Activated CD4-positive, alpha-beta T cell treated with anti-CD3 and anti-CD28 coated beads for 48 hours (primary cell): ENCODE measurements around the gene IRF7.
"Not testable (repeated sequence)": the region's sequence is repeated elsewhere in the genome, so short reads cannot be mapped to it uniquely, and the experiment has no call there.

Experiments used
- DNase-seq: peaks from one replicate; pipeline ENCODE4 v3.0.0-alpha.2; 2020

IRF7 gene

DNA sequence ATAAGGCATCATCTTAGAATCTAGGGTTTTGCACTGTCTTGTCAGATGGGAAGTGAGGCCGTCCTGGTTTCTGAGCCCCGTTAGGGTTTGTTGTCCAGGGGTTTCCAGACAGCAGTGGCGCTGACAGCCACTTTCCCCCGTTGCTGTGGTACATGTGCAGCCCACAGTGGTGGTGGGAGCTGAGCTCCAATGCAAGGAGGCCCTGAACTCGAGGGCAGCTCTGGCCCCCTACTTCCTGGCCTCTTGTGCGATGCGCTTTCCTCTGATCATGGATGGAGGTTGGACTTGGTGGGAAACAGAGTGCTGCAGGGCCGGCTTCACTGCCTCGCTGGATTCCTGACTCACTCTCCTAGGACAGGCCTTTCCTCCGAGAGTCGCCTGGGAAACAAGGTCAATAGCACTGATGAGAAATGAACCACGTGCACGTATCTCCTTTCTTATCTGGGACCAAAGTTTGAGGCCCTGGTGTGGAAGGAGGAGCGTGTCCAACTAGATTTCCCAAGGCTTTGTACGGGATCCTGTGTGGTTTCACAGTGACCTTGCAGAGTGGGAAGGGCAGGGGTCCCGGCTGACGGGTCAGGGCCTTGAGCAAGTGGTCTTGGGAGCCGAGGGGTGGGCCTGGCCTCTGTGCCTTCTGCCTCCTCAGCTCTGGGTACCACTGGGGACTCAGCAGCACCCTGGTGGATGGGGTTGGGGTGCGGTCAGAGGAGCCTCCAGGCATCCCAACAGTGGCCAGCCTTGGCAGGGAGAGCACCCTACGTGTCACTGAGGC is 35.7 kb downstream of the IRF7 start:
- DNase-seq: no peak

DNA sequence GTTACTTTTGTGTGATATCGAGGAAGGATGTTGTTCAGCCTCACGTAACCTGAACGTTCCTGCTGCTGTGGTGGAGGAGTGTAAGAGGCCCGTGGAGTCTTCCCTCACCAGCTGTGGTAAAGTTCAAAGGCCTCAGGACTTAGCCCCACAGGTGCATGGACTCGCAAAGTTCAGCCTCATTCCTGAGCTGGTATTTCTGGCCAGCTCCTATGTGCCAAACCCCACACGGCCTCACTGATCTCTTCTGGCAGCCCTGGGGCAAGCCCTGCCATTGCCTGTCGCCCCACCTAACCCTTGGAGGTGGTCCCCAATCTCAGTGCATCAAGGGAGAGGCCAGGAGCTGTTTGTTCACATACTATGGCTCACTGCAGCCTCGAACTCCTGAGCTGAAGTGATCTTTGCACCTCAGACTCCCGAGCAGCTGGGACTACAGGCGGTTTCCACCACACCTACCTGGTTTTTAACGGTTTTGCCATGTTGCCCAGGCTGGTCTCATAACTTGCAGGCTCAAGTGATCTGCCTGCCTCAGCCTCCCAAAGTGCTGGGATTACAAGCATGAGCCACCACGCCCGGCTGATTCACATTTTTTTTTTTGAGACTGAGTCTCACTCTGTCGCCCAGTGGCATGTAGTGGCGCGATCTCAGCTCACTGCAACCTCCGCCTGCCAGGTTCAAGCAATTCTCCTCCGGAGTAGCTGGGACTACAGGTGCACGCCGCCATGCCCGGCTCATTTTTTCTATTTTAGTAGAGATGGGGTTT is 37.3 kb downstream of the IRF7 start:
- no peak for DNase-seq

GRCh38 chr11:577611-577894 is 38.2 kb downstream of the IRF7 start:
- DNase-seq: no peak

GRCh38 chr11:576811-577610 is 38.7 kb downstream of the IRF7 start:
- no peak for DNase-seq

DNA sequence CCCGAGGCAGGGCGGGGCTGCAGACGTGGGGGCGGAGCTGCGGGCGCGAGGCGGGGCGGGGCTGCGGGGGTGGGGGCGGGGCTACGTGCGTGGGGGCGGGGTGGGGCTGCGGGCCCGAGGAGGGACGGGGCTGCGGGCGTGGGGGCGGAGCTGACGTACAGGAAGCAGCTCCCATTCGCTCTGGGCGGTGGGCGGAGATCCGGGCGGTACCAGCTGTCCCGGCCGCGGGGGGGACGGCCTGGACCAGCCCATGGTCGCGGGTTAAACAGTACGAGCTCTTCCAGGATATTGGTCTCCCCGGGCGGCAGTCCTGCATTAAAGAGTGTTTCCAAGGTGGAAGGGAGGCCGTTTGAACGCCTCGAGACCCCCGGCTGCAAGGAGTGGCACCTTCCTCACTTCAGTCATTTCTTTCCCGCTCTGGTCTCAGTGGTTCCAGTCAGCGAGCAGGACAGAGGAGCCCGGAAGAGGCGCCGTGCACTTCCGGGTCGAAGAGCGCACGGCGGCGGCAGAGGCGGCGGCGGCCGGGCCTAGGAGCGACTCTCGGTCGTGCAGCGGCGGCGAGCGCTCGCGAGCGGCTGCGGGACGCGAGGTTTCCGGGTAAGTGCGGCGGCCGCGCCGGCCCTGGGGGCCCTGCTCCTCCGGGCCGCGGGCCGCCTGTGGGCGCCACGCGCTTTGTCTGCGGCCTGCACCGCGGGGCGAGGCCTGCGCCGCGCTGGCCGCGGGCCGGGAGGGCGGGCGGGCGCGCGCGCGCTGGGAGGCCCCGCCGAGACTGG is 39.6 kb downstream of the IRF7 start, which contains the start of gene PHRF1:
Gene PHRF1, plus strand, starts transcription at position 475 of the 773 bp plus-strand sequence. CDS start 5,043 bp downstream, outside the sequence.
- peak; percentile 96 for DNase-seq

DNA sequence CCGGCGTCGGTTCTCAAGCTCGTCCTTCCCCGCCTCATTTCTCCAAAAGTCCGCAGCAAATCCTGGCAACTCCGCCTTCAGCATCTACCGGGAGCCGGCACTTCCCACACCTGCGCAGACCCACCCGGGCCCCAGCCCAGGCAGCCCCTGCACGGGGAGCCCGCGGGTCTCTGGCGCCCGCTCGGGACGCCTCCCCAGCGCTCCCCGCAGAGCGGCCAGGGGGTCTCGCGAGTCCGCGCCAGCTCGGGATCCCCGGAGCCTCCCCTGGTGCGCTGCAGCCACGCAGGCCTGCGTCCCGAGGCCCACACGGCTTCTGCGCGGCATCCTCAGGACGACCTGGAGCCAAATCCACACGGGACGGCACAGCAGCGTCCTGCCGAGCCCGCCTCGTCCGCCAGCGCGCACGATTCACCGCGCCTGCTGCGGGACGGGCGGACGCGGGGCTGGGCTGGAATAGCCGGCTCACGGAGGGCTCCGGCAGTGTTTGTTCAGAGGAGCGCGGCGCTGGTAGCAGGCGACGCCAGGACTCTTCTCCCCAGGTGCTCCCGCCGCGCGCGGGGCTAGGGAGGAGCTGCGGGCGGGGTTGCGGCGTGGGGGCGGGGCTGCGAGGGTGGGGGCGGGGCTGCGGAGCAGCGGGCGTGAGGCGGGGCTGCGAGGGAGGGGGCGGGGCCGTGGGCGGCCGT is 40.3 kb downstream of the IRF7 start:
- DNase-seq: no peak

- DNase-seq: no peak
These were observed 41.0 kb downstream of the IRF7 start for GRCh38 chr11:574632-575312.

DNA sequence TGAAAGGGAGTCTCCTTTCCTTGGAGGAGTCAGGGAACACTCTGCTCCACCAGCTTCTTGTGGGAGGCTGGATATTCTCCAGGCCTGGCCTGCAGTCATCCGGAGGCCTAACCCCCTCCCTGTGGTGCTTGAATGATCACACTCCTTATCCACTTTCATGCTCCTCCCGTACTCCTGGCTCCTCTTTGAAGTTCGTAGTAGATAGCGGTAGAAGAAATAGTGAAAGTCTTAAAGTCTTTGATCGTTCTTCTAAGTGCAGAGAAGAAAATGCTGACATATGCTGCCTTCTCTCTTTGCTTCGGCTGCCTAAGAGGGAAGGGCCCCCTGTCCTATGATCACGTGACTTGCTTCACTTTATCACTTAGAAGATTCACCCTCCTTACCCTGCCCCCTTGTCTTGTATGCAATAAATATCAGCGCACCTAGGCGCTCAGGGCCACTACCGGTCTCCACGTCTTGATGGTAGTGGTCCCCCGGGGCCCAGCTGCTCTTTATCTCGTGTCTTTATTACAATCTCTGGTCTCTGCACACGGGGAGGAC is 41.6 kb downstream of the IRF7 start:
- DNase-seq: not testable (repeated sequence)

GRCh38 chr11:573146-573759 is 42.5 kb downstream of the IRF7 start:
- DNase-seq: no peak

- DNase-seq: no peak
These were observed 44.0 kb downstream of the IRF7 start for GRCh38 chr11:571802-572185.

GRCh38 chr11:569158-569885 is 46.4 kb downstream of the IRF7 start:
- no peak for DNase-seq

- peak; percentile 95 for DNase-seq
These were observed 47.2 kb downstream of the IRF7 start for GRCh38 chr11:568306-569157.

DNA sequence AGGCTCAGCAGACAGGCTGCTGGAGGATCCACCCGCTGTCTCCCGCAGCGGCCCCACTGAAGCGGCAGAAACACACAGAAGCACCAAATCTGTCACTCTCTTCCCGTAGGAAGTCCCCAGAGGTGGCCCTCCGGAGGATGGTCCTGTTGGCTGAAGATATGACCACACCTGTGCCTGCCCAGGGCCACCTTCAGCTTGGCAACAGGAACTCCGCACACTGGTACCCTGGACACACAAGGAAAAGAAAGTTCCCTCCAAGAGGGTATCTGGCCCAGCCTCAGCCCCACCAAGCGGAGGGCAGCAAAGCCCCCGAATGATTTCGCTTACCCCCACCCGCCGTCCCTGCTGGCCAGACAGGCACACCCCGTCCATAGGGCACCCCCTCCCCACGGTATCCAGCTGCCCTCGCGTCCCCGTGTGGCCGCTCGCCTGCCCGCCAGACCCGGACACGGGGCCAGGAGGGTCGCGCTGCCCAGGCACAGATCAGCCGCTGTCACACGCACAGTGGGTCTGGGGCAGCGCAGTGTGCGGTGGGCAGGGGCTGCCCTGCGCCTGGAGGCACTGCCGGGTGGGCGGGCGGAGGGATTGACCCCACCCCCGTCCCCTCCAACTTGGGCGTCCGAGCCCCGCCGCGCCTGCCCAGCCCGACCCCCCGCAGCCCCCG is 48.0 kb downstream of the IRF7 start:
- no peak for DNase-seq

GRCh38 chr11:567011-567628 is 48.6 kb downstream of the IRF7 start:
- no peak for DNase-seq

DNA sequence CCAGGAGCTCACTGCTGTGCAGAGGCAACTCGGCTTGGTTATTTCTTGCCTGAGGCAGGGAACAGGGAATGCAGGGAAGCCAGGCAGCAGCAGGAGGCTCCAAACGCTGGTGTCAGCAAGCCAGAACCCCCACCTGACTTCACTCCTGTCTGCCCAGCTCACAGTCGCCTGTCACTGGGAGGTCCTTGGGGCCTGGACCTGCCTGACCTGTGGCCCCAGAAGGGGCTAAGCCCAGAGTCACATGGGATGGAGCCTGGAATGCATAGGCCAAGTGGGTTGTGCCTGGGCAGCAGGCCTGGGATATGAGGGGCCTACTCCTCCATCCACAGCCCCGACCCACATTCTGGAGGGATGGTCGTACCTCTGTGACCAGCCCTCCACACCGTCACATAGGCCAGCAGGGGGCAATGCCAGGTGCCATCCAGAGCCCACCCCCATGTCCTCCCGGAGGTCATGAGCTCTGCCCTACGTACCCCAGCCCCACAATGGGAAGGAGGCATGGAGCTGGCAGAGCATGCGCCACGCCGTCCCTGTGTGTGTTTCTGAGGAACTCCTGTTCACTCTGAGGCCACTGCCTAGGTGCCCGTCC is 49.7 kb downstream of the IRF7 start:
- no peak for DNase-seq

DNA sequence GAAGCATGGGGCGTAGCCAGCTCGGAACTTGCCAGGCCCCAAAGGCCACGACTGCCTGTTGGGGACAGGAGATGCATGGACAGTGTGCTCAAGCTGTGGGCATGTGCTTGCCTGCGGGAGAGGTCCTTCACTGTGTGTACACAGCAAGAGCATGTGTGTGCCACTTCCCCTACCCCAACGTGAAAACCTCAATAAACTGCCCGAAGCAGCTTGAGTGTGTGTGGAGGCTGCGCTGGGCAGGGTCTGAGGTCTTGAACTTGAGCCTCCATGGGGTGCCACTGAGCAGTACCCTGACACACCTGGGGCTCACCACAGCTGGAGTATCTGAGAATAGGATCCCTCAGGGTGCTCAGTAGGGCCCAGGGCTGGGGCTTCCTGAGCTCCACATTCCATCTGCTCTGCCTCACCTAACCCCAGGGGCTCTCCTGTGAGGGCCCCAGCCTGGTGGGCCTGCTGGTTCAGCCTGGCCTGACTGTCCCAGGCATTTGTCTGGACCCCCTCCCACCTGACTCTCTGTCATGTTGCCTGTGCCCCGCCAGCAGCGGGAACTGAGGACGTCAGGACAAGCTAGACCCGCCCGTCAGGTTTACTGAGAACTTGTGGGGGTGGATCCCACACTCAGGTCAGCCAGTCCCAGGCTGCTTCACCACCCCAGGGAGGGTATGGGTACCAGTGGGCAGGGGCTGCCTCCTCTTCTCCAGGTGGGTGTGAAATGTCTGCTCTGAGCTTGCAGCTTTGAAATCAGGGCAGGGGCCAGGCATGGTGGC is 51.8 kb downstream of the IRF7 start:
- no peak for DNase-seq
